Measurements from ENCODE around the gene ADGRG3. TPM values are rescaled to one million over a fixed set of nuclear protein-coding genes. Genes with fewer than 3 reads are reported as not detected.

Gene ADGRG3
- total and polyA plus RNA-seq, 2 experiments from 2014 or later = not detected

- Histone ChIP-seq H2AFZ (no peak overlapping the region), H3K36me3 (ENCODE audit: insufficient read depth) (no peaks in the 10 kb centered on the region), H3K27me3 (ENCODE audit: insufficient read depth) (no peaks in the 10 kb centered on the region), H3K4me1 (ENCODE audit: insufficient read depth) (no peaks in the 10 kb centered on the region), H3F3A (replicated peaks; ENCODE audit: low read depth) (no peaks in the 10 kb centered on the region), H3K27ac (ENCODE audit: low read depth) (no peak overlapping the region), H3K9me2 (ENCODE audit: insufficient read depth) (no peaks in the 10 kb centered on the region), H4K20me1 (replicated peaks; ENCODE audit: insufficient read depth) (no peaks in the 10 kb centered on the region), H3K79me2 (replicated peaks; ENCODE audit: insufficient read depth) (no peaks in the 10 kb centered on the region), H3K4me3 (no peak overlapping the region), H3K4me2 (no peak overlapping the region)
- H3K9me3 Mint-ChIP-seq = peaks cover 3% of the 10 kb centered on the region; the same call in 2 of the 3 replicates
- DNase-seq (ENCODE audit: low spot score) = no peak
- no peak overlapping the region for H3K27ac Mint-ChIP-seq
- no peak overlapping the region for H3K4me3 Mint-ChIP-seq
- peaks cover 5% of the 10 kb centered on the region; the same call in 2 of the 3 replicates for H3K4me1 Mint-ChIP-seq
- TF ChIP-seq ZNF331 (CRISPR knock-in tag; IDR thresholded peaks at IDR 0.05; ENCODE audit: low read depth) (no peak), REST (IDR thresholded peaks at IDR 0.05; ENCODE audit: unreplicated experiment) (no peak), POLR2AphosphoS5 (IDR thresholded peaks at IDR 0.05; ENCODE audit: low read depth) (no peak), NANOG (IDR thresholded peaks at IDR 0.05; ENCODE audit: borderline replicate concordance) (no peak), STAT1 (IDR thresholded peaks at IDR 0.05; ENCODE audit: unreplicated experiment) (no peak), CREB1 (CRISPR knock-in tag; IDR thresholded peaks at IDR 0.05; ENCODE audit: low read depth) (no peak), ZNF114 (CRISPR knock-in tag; IDR thresholded peaks at IDR 0.05) (no peak), ZNF462 (CRISPR knock-in tag; IDR thresholded peaks at IDR 0.05) (no peak), EZH2 (IDR thresholded peaks at IDR 0.05; ENCODE audit: low read depth, unreplicated experiment) (no peak), ETS1 (IDR thresholded peaks at IDR 0.05) (no peak), CTCF (conservative IDR thresholded peaks at IDR 0.05; ENCODE audit: low read depth in 2 of 2) (no peak), JUNB (IDR thresholded peaks at IDR 0.05; ENCODE audit: unreplicated experiment) (no peak), EZH2phosphoT487 (IDR thresholded peaks at IDR 0.05; ENCODE audit: unreplicated experiment) (no peak)
- H3K36me3 Mint-ChIP-seq (ENCODE audit: low read depth) = no peaks in the 10 kb centered on the region
- H3K27me3 Mint-ChIP-seq (ENCODE audit: insufficient read depth, low read depth, poor library complexity) = peaks cover 6% of the 10 kb centered on the region
- ATAC-seq = no peak
Observed at GRCh38 chr16:57703416-57704010, 35.4 kb downstream of the ADGRG3 start.

All from GM23338 (cell line).